HepG2 (cell line): ENCODE data around the gene GALR1.

Source experiments
- IRF9 ChIP-seq: sonication (generic); formaldehyde crosslinking; IDR thresholded peaks from 2 replicates; pipeline ENCODE4 v1.8.0; 2022; ENCODE audit warnings: missing genetic modification reagents, mild to moderate bottlenecking, borderline replicate concordance
- KAT7 ChIP-seq: IDR thresholded peaks from 2 replicates; pipeline ENCODE4 v1.6.1; 2018; ENCODE audit warnings: borderline replicate concordance, missing compliant biosample characterization
- MBD4 ChIP-seq: IDR thresholded peaks from 2 replicates; pipeline ENCODE4 v1.6.1; 2012; ENCODE audit warnings: low read length, inconsistent platforms, borderline replicate concordance
- MYPOP ChIP-seq: sonication (generic); formaldehyde crosslinking; IDR thresholded peaks from 2 replicates; pipeline ENCODE4 v1.8.1; 2023; ENCODE audit warnings: mild to moderate bottlenecking, moderate library complexity, missing genetic modification reagents
- POLR2A ChIP-seq, 2 experiments: IDR thresholded peaks; 2 replicates each; pipeline ENCODE4 v1.6.1; 2011; ENCODE audit warnings: low read depth in 2 of 2, low read length in 2 of 2, mild to moderate bottlenecking in 1 of 2, moderate library complexity in 1 of 2; ENCODE audit not compliant: insufficient read depth in 1 of 2
- SMC3 ChIP-seq: IDR thresholded peaks from 2 replicates; pipeline ENCODE4 v1.6.1; 2011; ENCODE audit warnings: low read length, improper control_type of control experiment
- SRSF1 ChIP-seq: fragments of 200-400 bp; formaldehyde crosslinking; optimal IDR thresholded peaks from 2 replicates; pipeline ENCODE3; 2017; ENCODE audit warnings: mild to moderate bottlenecking, low read depth, low read length, moderate library complexity
- ZKSCAN1 ChIP-seq: fragments of 150-350 bp; IDR thresholded peaks from 2 replicates; pipeline ENCODE4 v1.6.1; 2014; ENCODE audit warnings: low read length
- ZSCAN9 ChIP-seq: IDR thresholded peaks from 2 replicates; pipeline ENCODE4 v1.6.1; 2016; ENCODE audit warnings: borderline replicate concordance
- ZZZ3 ChIP-seq: sonication (generic); formaldehyde crosslinking; IDR thresholded peaks from 2 replicates; pipeline ENCODE4 v1.4.0; 2020; ENCODE audit warnings: missing genetic modification reagents, mild to moderate bottlenecking, borderline replicate concordance

GRCh38 chr18:77299706-77300105 is 50.1 kb downstream of the GALR1 start:
- TF ChIP-seq POLR2A (IDR thresholded peaks at IDR 0.05; ENCODE audit: insufficient read depth in 1 of 2, low read depth in 2 of 2, low read length in 2 of 2) = no peak
- no peak for TF ChIP-seq KAT7 (CRISPR knock-in tag)
- TF ChIP-seq MBD4 = no peak
- TF ChIP-seq ZZZ3 (CRISPR knock-in tag) = no peak
- no peak for TF ChIP-seq MYPOP (CRISPR knock-in tag)
- TF ChIP-seq SMC3 = no peak
- TF ChIP-seq ZSCAN9 = no peak
- no peak for TF ChIP-seq IRF9
- no peak for TF ChIP-seq SRSF1
- TF ChIP-seq ZKSCAN1 = no peak
